ENCODE data around the gene IFIT3.

- no peak for TF ChIP-seq EZH2 (optimal IDR thresholded peaks at IDR 0.05; ENCODE audit: low read depth, low read length)
- no peak for TF ChIP-seq CTCF (IDR thresholded peaks at IDR 0.05; ENCODE audit: low read length)
These were observed 46.9 kb downstream of the IFIT3 start for GRCh38 chr10:89374713-89375141.

Measured in MM.1S (cell line).